Testis (tissue), 2 donors: ENCODE results near the gene DCAF10.

Experiments
- POLR2A ChIP-seq: fragments of 450-650 bp; IDR thresholded peaks from one replicate; pipeline ENCODE4 v1.6.1; 2017; ENCODE audit warnings: antibody characterized with exemption, mild to moderate bottlenecking, moderate library complexity
- TF ChIP-seq, protein P1 (sequence below), 3 experiments: fragments of 450-650 bp in 2 of 3; fragments of 200-600 bp in 1 of 3; sonication (generic) in 1 of 3; IDR thresholded peaks; one replicate each; pipeline ENCODE4 v1.5.1; 2016 to 2019; ENCODE audit warnings: antibody characterized with exemption in 3 of 3, mild to moderate bottlenecking in 2 of 3, moderate library complexity in 1 of 3

DNA sequence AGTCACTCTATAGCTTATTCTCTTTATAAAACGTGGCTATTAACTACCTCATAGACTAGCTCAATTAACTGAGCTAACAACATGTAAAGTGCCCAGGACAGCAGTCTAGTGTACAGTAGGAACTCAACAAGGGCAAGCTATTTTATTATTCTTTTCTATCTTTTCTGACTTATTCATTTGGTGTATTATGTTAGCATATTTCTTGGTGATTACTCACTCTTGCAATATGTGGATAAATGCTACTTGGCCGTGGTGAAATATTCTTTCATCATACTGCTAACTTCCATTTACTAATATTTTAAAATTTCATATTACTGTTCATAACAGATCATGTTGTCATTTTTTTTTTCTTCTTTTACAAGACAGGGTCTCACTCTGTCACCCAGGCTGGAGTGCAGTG lies 98.4 kb downstream of the DCAF10 start:
- TF ChIP-seq, protein P1, sequence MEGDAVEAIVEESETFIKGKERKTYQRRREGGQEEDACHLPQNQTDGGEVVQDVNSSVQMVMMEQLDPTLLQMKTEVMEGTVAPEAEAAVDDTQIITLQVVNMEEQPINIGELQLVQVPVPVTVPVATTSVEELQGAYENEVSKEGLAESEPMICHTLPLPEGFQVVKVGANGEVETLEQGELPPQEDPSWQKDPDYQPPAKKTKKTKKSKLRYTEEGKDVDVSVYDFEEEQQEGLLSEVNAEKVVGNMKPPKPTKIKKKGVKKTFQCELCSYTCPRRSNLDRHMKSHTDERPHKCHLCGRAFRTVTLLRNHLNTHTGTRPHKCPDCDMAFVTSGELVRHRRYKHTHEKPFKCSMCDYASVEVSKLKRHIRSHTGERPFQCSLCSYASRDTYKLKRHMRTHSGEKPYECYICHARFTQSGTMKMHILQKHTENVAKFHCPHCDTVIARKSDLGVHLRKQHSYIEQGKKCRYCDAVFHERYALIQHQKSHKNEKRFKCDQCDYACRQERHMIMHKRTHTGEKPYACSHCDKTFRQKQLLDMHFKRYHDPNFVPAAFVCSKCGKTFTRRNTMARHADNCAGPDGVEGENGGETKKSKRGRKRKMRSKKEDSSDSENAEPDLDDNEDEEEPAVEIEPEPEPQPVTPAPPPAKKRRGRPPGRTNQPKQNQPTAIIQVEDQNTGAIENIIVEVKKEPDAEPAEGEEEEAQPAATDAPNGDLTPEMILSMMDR (IDR thresholded peaks at IDR 0.05), result no peak
- TF ChIP-seq POLR2A, result no peak
